Activated effector memory CD4-positive, alpha-beta T cell treated with Interleukin-2 at 50 U/mL for 16 hours (primary cell): ENCODE data around the gene JAML.

Source experiments
- DNase-seq: peaks from one replicate; pipeline ENCODE4 v3.0.0-alpha.2; 2020

JAML gene

DNA sequence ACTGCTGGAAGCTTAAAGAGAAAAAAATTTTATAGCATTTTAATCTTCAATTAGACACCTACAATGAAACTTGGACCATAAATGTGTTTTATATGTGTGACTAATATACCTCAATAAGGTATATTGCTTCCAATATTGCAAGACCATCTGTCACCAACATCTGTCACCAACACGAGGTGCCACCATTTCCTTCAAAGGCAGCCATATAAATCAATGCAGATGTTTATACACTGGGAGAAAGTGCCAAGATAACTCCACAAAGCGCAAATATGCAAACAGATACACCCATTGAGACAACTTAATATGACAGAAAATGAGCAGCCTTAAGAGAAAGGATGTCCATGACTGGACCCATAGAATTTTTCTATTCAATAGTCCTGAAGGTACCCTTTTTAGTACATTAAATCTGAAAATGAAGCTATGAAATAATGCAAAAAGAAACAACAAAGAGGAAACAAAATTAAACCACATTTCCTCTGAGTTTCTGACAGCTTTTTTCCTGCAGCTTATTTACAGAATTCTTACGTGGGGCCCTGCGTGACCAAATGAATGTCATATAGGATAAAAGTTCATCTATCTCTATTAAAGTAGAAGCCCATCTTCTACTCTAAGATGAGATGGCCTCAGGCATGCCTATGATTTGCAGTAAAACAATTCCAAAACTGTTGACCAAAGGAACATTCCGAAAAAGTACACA lies 14.8 kb upstream of the JAML start:
- DNase-seq: no peak

DNA sequence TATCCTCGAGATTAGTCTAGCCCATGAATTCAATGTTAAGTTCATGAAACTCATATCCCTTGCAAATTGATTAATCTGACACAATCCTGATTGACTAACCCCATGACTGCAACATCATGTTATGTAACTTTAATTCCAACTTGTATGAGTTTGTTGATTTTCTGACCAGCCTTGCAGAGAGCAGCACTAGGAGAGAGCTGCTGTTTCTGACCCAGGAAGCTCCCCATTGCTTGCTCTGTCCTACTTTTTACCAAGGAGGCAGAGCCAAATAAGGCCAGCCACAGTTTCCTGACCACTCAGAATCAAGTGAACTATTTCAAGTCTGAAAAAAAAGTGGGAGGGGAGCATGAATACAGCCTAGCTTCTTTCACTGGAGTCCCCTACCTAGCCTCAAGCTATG lies 14.1 kb upstream of the JAML start:
- DNase-seq: no peak

DNA sequence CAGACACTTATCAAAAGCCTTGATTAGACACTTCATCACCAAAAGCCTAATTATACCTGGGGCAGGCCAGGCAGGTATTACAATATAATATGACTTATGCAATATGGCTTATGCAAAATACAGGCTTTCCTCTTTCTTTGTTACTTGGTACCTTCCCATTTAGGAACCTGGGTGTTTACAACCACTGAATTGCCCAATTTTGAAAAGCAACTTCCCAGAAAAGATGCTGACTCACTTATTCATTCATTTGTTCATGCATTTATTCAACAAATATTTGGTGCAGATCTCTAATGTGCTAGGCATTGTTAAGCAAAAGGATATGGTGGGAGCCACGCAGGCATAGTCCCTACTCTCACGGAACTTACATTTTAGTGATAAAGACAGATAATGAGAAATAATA lies 13.6 kb upstream of the JAML start:
- DNase-seq: no peak

DNA sequence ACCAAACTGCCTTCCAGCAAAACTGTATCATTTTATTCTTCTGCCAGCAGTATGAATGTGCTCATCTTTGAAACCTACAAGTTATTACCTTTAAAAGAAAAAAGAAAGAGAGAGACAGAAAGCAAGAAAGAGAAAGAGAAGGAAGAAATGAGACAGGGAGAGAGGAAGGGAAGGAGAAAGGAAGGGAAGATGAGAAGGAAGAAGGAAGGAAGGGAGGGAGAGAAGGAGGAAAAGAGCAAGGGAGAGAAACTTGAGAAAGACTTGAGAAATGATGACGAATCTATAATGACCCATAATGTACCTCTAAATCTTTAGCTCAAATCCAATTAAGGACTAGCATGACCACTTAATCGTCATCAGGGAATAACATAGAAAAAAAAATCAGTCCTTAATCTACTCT lies 11.4 kb upstream of the JAML start:
- DNase-seq: no peak

DNA sequence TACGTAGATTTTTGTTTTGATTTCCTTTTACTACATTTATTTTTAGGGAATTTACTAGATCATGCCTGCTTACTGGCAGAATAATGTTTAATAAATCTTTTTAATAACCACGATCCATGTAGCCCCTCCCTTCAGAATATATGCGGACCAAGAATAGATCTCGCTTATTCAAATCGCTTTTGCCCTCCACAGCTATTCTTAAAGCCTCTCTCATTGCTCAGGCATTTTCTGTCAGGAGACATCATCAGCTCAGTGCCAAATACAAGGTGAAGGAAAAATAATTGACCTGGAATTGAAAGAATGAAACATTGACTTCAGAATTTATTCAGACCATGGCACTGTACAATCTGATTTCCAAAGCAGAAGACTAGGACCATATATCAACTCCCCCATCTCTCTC lies 10.0 kb upstream of the JAML start:
- DNase-seq: no peak

DNA sequence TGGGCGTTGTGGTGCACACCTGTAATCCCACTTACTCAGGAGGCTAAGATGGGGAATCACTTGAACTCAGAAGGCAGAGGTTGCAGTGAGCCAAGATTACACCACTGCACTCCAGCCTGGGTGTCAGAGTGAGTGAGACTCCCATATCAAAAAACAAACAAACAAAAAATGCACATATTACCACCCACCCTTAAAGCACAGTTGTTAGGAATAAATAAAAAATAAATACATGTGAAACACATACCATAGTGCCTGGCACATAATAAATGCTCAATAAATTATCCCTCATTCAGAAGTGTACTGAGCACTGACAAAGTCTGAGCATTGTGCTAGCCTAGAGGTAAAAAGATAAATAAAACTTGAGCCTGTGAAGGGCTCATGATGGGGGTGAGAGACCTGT lies 9.0 kb upstream of the JAML start:
- no peak for DNase-seq

DNA sequence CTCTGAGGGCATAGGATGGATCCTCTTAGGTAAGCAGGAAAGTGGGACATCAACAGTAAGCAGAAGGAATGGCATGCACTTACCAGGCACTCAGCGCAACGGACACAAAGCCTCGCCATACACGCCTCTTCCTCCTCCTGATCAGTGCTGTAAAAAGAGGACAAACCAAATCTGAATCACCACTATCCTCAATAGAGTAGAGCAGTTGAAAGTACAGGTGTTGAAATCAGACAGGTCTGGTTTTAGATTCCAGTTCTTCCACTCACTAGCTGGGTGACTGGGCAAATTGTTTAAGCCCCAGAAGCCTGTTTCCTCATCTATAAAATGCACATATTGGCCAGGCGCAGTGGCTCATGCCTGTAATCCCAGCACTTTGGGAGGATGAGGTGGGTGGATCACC lies 8.6 kb upstream of the JAML start:
- DNase-seq: no peak

DNA sequence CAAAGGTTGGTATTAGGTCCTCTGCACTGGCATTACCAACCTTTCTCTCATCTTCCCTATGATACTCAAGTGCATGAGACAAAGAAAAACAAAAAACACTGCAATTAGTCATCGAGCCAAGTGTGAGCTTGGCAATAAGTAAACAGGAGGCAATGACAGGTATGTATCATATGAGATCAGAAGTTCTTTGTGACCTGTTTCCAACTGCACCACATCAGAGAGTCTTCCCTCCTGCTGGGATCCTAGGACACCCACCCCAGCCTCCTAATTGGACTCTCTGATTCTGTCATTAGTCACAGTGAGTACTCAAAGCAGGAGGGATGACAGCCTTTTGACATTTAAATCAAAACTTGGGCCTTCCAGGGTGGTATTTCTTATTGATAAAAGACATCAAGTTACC lies 7.8 kb upstream of the JAML start:
- DNase-seq: no peak

DNA sequence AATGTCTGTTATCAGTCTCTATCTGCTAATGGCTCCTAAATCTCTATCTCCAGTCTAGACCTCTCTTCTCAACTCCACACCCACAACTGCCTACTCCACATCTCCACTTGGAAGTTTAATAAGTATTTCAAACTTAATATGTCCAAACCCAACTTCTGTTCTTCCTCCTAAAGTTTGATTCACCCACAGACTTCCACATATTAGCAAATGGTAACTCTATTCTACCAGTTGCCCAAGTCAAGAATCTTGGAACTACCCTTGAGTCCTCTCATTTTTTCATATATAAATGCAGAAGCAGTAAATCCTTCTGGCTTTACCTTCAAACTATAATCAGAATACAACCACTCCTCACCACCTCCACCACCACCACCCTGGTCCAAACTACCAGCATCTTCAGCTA lies 6.7 kb upstream of the JAML start:
- no peak for DNase-seq

DNA sequence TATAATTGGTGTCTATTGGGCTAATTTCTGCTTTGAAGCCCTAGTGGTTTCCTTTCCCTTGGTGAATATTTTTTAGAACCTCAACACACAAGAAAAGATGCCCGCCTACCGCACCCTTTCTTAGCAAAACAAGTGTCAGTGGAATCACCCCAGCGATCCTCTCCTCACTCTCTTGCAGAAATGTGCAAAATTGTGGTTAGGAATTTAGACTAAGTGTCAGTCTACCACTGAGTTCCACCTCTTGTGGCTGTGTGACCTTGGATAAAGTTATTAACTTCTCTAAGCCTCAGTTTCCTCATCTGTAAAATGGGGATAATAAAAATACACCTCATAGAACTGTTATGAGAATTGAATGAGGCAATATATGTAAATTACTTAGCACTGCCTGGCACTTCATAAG lies 5.3 kb upstream of the JAML start:
- DNase-seq: peak; percentile 38

DNA sequence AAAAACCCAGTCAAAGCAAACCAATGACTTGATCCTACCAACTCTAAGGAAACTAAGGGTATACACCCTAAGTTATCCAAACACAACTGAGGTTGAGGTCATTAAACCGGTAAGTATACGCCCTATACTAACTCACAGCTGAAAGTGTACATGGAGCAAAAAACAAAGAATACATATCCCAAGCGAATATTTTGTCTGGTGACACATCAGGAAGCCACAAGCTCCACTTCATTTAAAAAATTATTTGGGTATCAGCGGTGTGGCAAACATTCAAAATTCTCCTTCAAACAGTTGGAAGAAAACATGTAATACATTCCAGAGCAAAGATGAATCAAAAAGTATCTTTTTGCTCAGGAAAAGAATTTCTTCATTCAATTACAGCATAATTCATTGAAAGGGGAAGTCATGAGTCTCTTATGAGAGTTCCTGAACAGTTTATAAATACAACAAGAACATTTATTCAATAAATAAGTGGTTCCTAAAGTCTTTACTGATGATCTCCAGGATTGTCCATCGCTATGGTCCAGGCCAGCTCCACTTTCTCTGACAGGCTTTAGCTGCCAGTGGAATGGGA lies 4.5 kb upstream of the JAML start:
- DNase-seq: no peak

DNA sequence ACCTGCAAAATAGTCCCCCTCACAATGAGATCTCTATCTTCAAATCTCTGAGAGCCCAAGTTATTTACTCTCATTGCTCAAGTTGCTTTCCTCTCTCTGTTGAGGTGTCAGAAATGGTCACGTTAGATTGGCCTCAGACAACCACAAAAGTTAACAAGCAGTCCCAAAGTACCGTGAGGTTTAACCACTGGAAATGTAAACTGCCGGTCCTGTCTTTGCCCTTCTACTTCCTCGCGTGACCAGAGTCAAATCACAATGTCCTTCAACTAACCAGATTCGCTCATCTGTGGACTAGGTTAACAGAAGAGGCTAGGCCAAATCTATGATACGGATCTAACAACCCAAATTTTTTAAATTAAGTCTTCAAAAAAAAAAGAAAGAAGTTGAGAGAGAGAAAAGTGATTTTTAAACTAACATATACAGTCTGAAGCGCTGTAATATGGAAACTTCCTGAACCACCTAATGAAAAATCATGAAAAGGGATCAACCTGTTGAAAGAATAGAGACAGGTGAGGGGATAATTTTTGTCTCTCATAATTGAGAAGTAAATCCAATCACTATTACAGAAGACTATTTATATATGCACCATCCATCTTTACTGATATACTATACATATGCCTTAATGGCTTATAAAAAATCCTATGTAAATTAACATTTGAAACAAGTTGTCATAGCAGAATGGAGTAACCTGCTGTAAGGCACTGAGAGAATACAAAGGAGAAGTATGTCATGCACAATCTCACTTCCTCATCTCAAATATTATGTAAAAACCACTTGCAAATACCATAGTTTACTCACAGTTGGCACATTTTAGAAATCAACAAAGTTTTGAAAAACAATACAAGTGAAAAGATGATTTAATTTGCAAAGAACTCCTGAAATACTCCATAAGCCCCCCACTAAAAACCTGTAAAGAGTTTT lies 3.3 kb upstream of the JAML start:
- DNase-seq: no peak

DNA sequence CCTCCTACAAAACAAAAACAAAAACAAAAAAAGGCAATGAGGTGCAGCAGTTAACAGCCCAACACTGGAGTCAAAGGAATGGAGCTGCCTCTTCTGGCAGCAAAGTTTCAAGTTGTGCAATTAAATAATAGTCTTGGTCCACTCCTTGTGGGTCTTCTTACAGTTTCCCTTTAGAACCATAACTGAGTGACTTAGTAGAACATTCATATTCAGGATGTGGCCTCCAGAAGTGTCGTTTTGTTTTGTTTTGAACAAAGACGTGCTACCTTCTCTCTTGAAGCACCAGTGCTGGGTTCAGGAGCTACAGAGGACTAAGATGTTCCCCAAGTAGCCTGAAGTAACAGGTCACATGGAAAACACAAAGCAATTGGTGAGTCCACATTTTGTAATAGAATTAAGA lies 2.0 kb upstream of the JAML start:
- no peak for DNase-seq

DNA sequence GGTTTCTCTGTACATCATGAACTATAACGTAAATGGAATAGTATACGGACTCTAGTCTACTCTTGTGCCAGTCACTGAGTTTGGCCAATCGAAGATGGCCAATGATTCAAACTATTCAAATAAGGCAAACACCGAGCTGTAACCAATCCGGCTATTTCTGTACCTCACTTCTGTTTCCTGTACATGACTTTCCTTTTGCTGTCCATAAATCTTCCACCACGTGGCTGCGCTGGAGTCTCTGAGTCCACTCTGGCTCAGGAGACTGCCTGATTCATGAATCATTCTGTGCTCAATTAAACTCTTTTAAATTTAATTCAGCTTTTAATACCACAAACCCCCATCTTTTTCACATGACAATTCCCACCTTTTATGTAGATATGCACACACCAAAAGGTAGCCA lies 1.5 kb upstream of the JAML start:
- DNase-seq: no peak

DNA sequence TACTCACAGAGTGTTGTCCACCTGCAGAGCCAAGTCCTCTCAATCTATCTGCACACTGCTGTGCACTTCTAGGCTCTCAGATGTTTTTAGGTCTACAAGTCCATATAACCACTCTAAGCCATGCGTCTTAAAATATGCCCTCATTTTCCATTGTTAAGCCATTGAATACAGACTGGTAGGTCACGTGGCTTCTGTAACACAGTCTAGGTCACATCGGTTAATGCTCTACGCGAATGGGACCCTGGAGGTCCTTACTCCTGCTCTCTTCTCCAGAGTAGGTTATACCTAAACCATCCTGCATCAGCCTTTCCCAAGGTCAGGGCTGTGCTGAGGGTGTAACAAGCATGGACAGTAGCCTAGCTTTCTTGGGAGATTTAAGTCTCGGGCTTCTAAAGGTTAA lies 819 bp downstream of the JAML start:
- no peak for DNase-seq

DNA sequence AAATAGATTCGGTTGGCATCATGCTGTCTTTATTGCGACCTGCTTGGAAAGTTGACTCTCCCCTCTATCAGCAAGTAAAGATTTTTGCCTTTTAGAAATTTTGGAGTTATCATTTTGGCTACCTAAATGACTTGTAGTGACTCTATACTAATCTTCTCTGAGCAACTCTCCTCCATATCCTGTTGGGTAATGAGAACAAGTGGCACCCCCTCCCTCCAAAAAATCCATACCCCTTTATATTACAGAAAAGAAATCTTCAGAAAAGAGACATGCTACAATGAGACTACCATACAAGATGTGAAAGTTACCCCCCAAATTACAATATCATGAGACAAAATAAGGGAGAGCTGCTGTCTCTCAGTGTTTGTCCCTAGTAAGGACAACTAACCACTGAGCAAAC lies 1.2 kb downstream of the JAML start:
- no peak for DNase-seq

DNA sequence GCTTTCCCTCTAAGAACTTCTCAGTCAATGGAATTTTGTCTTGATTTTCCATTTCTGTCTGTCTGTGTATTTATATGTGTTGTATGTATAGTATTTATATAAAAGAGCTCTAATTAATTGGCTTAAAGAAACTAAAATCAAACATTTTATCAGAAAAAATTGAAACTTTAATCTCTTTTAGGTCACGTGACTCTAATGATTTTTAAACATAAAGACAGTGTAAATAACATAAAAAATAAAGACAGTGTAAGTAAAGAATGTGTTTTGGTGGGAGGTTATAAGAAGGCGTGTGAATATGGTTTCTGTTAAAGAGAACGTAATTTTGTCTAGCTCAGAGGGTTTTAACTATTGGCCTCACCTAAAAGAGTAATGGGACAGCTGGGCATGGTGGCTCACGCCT lies 2.4 kb downstream of the JAML start:
- no peak for DNase-seq

DNA sequence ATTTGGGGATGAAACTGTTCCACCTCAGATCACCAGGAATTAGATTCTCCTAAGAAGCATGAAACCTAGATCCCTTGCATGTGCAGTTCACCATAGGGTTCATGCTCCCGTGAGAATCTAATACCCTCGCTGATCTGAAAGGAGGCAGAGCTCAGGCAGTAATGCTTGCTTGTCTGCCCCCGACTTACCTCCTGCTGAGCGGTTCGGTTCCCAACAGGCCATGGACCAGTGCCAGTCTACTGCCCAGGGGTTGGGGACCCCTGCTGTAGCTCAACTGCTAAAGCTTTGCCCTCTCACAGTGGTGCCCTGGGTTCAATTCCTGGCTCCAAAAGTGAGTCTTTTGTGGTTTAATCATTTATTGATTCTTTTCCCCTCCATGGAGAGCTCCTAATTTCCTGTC lies 3.4 kb downstream of the JAML start:
- DNase-seq: no peak

DNA sequence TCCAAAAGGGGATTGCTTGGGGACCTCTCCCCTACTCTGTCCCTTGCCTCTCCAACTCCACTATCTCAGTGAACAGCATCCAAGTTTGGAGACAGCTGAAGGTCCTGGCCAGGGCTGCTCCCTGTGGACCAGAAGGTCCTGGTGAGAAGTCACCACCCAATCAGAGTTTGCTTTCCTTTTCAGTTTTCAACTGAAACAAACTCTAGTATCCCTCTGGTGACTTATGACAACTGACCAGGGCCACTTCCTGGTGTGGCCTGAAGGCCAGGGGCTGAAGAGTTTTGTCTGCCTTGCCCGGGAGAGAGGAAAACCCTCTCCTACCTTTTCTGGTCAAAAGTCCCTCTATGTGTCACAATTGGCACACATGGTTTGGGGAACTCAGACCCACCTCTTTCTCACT lies 5.1 kb downstream of the JAML start:
- no peak for DNase-seq

DNA sequence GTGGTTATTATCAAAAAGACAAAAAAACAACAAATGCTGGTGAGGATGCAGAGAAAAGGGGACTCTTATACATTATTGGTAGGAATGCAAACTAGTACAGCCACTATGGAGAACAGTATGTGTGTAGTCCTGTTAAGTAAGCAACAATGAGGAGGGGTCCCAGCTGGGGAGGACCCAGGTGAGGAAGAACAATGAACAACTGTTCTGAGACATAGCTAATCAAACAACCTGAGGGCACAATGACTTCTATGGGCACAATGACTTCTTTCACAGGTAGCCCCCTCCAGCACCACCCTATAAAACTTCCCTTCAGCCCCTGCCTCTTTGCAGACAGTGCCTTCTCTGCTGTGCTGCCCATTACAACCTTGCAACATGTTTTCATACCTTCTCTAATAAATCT lies 5.6 kb downstream of the JAML start:
- DNase-seq: no peak

DNA sequence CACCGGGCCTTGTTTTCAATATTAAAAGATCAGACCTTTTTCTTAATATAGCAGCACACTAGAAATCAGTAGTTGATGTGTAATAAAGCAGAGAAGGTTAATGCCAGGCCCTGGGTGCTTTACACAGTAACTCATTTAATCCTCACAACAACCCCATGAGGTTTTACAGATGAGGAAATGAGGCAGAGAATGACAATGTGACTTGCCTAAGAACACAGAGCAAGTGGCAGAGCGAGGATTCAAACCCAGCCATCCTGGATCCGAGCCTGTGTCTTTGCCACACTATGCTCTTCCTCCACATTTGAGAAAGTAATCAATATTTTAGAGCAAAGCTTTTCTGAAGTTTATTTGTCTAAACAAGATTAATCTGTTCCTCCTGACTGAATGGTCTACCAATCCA lies 7.2 kb downstream of the JAML start:
- DNase-seq: no peak

DNA sequence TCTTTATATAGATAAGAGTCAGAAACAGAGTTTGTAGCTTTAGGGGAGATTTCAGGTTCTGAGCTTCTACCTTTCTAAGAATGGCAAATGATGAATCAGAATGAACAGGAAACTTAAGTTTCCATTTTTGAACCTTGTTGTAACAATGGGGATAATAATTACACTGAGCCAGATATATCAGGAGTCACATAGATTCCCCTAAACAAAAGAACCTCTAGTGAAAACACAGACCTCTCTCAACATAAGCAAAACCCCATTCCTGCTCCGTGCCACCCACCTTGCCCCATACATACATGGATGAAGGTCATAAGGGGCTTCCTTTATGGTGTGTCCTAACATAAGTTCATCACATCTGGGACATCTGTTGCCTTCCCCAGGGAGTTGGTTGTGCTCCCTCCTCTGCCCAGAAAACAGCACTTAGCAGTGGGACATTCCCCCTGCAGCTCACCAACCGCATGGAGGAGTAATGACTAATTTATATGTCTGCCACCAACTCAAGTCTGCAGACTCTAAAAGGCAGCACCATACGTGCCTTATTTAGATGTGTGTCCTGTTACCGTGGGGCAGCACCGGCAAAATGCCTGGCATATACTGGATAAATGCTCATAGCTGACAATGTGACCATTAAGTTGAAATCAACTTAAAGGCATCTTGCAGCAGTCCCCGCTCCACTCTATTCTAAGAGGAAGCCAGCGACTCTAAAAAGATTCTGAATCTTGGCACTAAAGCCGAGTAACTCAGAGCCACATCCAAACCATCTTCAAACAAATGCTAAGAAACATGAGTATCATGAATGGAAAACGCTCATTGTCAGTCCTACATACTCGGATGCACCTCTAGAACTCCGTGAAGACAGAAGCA lies 8.0 kb downstream of the JAML start:
- DNase-seq: no peak

DNA sequence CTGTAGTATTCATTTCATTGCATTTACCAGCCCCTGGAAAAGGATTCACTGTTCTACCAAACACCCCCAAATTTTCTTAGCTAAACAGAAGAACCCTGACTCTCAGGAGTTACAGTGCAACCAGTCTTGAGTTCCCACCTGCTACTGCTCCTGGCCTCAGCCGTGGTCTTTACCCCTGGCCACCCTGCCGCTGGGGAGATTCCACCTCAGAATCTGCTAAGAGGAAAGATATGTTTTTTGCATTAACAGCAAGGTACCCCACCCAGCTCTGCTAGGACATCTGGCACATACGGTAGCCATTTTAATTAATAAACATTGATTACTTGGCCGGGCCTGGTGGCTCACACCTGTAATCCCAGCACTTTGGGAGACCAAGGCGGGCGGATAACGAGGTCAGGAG lies 9.0 kb downstream of the JAML start:
- DNase-seq: no peak
